Activated CD8-positive, alpha-beta memory T cell treated with anti-CD3 and anti-CD28 coated beads for 4 hours (primary cell): ENCODE results near the gene OR9A2.
"Not testable (repeated sequence)": the region's sequence is repeated elsewhere in the genome, so short reads cannot be mapped to it uniquely, and the experiment has no call there.

Experiments used
- DNase-seq, 2 donors: peaks; one replicate each; pipeline ENCODE4 v3.0.0-alpha.2; 2020; ENCODE audit warnings: low read depth in 2 of 2

OR9A2 gene

DNA sequence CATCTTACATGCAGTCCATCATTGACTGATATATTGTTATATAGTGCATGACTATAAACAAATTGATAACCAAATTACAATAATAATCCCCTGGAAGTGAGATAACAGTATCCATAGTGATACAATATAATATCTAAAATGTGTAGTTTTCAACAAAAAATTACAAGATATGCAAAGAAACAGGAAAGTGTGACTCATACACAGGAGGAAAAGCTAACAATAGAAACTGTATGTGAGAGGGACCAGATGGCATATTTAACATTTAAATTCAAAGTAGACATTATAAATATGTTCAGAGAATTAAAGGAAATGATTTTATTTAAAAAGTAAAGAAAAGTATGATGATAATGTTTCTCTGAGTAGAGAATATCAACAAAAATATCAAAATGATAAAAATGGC is 8.0 kb downstream of the OR9A2 start:
- no peak for DNase-seq

DNA sequence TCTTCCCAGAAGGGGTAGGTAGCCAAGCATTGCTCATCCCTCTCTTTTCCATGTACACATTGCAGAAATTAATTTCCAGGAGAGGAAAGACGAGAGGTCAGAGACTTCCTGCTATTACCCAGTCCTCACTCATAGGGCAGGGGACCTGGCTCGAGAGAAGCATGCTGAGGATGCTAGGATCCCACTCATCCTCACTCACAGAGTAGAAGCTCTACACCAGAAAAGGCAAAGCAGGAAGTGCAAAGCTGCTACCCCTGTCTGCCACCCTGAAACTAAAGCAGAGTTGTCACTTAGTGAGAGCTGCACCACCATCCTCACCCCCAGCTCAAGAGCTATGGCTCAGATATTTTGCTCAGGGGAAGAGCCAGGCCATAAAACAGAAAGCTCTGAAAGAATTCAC is 9.9 kb downstream of the OR9A2 start:
- no peak for DNase-seq

DNA sequence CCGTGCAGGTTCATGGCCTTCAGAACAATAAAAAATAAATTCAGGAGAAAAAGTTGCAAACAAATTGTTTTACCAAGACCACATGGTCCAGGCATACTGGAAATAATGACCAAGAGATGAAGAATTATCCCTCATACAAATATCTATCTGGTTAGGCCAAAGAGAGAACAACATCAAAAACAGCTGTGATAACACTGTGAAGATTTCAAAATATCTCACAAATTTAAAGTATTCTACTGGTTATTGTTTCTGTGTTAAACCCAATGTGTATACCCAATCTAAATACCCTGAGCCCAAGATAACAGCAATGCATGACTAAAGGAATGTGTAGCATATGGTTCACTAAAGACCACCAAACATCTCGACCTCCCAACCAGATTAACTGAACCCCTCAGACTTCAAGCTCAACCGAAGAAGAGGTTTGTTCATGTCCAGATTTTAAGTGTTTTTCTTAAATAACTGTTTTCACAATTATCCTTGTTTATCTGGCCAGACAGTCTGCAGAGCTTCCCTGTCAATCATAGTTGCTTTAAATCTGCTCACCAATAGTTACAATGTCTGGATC is 10.9 kb downstream of the OR9A2 start:
- DNase-seq = no peak

DNA sequence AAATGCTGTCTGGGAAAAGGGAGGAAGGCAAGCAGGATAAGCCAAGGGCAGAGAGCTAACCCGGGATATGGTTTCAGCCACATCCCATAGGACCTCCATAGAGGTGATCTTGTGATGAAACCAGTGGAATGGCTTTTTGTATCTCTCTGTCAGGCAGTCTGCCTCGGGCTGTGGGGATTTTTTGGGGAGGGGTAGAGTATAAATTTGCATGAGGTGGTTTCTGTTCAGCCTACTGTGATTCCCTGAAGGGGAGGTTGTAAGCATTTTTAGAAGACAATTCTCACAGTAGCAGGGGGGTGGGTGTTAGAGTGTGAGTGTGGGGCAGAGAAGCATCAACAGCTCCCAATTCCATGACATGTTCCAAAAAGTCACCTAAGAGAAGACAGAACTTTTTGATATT is 11.8 kb downstream of the OR9A2 start:
- DNase-seq = no peak

DNA sequence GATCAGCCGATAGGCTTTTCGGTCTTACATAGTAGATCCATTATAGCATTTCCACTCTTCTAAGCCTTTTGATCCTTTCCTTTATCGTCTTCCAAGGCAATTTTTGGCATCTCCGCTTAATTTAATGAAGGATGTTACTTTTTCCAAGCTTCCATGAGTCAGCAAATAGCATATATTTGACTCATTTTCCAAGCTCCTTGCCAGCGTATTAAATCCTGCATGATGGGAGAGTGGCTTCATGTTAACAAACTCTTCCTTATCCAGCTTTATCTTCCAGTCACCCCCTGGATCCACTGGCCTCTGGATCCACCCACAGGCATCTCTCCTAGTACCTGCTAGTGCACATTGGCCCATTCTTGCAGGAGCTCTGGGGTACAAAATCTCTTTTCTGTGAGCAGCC is 13.0 kb downstream of the OR9A2 start:
- DNase-seq = no peak

DNA sequence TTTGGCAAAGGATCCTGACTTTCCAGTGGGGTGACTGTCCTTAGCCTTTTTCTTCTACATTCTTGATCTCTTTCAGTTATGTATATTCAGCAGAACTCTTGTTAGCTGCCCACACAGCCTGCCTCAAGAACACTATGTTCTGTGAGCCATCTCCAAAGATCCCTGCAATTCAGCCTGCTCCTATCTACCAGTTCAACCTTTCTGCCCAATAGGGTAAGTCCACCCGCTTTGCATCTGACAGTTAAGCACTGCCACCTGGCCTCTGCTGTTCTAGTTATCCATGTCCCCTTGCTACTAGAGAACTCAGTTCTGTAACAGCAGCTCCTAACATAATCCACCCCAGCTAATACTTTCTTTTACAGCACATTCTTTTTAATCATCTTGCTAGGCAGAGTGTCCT is 13.5 kb downstream of the OR9A2 start:
- DNase-seq = no peak

DNA sequence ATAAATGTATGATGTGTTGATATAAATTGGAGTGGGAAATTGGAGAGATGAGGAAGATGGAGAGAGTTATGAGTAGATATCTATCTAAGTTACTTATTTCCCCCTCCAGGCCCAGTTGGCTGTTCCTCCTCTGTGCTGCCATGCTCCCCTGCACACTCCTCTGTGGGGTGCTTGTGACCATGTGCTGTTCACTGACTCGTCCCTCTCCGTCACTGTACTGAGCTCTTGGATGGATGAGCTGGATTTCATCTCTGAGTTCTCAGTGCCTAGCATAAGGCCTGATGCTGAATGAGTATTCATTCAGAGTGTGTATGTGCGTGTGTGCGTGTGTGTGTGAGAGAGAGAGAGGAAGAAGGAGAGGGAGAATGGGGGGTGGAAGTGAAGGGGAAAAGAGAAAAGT is 14.5 kb downstream of the OR9A2 start:
- DNase-seq = no peak

DNA sequence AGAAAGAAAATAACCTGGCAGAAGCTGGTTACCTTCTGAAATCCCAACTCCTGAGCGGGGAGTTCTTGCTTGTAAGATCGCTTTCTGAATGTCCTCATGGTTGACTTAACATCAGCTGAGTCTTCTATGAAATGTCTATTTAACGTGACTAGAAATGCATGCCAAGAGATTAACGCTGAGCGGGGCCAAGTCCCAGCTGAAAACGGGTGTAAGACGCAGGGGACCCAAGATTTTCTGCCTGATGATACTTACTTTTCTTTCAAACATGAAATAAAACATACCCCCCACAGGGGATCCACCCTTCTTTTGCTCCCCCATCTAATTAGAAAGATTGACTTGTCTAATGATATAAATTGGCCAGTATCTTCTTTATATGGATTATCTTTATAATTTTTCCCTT is 14.9 kb downstream of the OR9A2 start:
- no peak for DNase-seq

DNA sequence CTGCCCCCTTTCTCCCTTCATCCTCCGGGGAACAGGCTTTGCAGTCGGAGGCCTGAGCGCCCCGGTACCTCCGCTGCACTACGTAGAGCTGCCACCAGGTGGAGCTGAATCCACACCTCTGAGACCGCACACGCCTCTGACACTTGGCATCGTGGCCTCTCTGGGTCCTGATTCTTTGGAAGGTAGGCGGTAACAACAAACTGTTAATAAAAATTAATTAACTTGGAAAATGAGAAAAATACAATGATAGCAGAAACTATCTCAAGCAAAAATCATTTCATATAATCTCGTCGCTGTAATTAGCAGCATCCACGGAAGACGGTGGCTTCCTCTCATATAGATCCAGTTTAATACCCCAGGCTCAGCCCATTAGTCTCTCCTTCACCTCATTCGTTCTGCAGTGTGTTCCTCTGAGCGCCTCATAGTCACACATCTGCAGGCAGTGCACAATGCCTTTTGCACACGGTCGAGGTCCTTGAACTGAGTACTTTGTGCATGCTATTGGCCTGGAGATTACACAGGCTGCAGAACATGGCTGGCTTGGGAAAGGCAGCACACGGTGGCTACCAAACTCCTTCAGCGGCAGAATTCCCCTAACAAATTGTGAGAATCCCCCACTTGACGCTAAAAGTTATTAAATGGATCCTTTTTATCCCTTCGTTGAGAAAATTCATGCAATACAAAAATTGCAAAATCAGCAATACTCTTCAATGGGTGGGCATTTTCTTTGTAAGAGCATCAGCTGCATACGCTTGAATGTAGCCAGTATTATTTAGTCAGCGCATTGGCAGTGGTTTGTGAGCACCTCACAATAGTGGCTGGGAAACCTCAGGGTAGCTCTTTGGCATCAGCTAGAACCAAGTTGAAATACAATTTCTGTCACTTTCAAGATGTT is 18.7 kb downstream of the OR9A2 start:
- DNase-seq = peak; percentile 62 to 63

DNA sequence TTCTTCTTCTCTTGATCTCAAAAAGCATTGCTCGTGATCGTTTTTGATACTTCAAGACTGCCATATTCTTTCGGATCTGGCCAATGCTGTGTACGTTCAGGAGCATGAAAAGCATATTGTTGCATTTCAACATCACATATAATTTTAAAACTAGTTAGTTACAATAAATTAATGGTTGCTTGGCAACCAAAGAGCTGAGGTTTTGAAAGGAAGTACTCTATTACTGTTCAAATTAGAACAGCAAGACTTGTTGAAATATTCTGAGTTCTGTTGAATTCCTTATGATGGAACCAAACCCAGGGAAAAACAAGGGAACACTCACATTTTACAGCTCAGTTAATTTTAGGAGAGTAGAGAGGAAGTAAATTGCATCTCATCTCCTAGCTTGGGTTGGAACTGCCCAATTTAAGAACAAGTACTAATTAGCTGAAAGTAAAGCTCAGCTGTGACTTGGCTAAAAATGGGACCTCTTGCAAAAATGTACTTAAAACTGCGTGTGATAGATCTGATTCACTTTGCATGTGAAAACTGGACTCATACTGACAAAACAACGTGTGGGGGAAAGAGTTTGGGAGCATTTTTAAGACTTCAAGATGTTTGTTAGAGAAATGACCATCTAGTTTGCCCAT is 21.2 kb downstream of the OR9A2 start:
- no peak for DNase-seq

DNA sequence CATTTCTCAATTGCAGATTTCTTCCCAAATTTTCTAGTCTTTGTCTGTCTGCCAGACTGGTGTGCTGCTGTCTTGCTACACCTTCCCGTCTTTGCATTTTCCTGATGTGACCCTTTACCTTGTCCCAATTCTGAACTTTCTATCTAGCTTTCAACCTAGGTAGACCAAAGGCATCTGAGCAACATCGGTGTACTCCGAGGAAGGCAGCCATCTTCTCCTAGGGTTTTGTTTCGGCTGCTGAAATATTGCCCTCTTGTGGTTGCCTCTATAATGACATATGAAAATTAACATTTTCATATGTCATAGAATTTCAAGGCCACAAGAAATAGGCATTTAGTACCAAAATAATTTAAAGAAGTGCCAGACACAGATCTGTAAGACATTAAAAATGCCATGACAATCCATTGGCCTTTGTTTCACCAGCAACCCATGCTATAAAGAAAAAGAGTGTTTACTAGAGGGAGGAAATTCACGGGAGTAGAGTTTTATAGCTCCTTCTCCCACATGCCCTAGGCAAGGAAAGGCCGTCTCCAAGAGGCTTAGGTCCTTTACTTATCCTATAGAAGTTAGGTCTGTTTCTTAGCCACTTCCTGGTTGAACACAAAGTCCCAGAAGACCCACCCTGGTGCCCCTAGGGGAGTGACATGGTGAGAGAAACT is 23.4 kb downstream of the OR9A2 start:
- no peak for DNase-seq

DNA sequence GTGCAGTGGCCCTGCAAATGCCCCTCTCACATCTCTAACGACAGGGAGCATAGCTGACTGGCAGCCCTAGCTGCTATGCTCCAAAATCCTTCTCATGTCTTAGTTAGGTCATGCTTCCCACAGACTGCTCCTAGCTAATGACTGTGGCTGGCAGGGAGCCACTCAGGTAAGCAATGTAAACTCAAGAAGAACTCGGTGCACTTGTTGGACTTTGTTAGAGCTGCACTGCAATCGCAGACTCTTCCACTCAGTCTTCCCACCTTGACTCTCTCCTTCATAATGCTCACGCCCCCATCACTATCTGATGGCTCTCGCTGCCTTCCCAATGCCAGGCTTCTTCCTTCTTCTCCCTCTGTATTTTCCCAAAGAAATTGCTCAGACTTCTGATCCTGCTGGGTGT is 24.0 kb downstream of the OR9A2 start:
- no peak for DNase-seq

DNA sequence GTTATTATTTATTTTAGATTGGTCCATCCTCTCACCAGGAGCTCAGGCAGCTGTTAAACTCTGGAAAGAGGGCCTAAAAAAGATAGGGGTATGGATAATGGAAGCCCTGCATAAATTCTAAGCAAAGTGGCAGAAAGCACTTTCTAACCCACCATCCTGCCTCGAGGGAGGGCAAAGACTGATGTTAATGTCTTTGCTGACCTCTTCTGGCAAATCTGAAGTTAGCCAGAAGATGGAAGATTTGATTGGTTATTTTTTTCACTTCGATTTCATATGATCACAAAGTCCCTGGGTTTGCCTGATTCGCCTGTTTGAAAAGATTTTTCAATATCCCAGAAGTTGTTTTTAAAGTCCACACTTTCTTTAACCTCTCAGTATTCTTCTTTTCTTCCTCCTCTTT is 24.8 kb downstream of the OR9A2 start:
- DNase-seq = no peak

DNA sequence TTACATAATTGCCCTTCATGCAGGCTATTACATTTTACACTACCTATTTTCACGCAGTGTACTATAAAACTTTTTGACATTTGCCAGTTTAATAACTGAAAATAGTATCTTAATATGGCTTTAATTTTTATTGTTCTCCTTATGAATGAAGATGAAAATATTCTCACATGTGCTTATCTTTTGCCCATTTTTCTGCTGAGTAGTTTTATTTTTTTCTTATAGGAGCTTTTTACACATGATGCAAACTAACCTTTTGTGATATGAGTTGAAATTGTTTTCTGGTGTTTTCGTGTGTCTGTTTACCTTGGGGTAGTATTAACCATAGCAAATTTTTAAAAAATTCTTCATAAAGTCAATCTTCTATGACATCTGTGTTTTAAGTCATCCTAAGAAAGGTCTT is 26.3 kb downstream of the OR9A2 start:
- DNase-seq = no peak

DNA sequence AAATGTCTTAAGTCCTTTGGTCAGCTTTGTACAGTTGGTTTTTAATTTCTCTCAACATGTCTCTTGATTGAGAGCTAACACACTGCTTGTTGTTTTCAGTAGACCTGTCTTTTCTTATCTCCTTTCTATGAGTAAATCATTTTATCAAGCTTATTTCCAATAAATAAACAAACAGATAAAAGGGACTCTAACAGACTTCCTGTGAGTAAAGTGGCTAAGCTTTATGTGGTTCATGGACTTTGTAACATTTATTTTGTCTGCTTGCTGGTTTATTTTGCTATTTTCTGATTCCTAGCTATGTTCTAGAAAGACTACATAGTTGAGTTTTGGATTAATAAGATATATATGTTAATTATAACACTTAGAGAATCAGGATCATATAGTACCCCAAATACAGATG is 27.1 kb downstream of the OR9A2 start:
- no peak for DNase-seq

DNA sequence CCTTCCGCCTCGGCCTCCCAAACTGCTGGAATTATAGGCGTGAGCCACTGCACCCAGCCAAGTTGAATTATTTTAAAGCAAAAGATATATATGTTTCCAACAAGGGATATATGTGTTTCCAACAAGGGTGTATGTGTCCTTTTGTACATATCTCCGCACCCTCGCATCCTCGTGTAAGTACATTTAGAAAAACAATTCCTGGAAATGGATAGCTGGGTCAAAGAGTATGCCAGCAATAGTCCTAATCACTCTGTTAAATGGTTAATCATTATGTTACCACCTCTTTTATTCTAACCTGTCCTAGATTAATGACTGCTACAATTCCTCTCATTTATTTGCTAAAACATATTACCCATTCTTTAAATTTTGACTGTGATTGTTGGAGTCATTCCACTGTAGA is 28.0 kb downstream of the OR9A2 start:
- no peak for DNase-seq

DNA sequence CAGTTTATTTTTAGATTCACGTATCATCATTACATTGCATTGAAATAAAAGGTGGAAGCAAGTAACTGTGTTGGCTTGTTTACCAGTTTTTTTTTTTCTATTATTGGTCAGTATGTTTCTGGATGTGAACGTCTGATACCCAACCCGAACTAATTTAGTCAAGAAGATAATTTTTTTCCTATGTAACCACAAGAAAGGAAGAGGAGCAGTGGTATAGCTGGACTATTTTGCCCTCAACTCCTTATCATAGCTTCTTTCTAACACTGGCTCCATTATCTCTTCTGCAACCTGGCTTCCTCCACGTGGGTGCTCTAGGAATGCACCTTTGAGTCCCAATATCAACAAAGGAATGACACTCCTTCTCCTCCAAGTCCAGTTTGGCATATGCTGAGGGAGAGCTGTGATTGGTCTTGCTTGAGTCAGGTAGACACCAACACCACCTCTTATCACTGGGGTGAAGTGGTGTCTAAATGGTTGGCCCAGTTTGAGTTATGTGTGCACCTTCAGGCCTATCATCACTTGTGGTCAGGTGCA is 29.4 kb downstream of the OR9A2 start:
- DNase-seq = no peak

DNA sequence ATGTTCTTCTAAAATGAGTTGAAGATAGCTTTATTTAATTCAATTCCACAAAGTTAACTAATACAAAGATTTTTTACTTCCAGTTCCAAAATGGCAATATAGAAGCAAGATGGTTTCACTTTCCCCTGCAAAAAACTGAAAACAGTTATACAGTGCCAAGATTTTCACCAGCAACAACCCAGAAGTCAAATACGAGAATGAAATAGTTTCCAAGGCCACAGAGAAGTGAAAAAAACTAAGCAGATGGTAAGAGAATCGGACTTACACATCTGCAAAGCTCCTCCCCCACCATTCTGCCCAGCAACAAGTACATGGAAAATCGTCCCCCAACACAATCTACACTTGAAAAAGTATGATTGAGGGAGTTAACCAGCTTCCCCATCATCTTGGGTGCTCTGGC is 34.5 kb downstream of the OR9A2 start:
- DNase-seq = no peak

DNA sequence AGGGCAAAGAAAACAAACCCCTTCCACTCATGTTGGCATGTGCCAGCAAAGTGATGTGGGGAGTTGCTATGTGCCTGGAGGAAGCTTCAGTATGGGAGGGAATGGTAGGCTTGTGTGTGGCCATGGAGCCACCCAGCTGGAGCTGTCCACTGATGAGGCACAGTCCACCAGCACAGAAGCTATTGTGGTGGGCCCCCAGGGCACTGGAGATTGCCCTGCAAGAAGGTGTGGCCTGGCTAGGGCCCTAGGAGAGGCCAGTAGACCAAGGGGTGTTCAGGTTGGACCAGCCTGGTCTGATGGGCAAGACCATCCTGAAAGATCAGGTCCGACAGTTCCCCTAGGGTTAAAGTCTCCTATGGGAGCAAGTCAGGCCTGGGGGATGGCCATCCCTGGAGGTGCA is 42.6 kb downstream of the OR9A2 start:
- no peak for DNase-seq

DNA sequence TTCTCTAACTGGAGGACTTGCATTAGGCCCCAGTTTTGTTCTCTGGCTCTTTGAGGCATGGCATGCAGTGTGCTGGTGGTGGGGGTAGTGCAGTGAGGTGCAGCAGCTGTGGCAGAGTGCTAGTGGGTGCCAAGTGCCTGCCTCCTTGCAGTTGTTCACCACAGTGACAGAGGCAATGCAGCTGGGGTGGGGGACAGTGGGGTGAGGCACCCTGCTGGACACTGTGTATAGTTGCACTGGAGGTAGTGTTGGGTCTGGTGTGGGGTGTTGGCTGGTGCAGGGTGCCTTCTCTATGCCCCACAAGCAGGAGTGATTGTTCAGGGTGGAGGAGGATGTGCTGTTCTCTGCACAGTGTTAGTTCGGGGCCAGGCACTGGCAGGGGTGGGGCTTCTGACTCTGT is 43.1 kb downstream of the OR9A2 start:
- no peak for DNase-seq

DNA sequence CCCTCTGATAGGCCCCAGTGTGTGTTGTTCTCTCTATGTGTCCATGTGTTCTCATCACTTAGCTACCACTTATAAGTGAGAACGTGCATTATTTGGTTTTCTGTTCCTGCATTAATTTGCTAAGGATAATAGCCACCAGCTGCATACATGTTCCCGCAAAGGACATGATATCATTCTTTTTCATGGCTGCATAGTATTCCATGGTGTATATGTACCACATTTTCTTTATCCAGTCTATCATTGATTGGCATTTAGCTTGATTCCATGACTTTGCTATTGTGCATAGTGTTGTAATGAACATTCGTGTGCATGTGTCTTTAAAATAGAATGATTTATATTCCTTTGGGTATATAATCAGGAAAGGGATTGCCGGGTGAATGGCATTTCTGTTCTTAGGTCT is 48.5 kb downstream of the OR9A2 start:
- DNase-seq = not testable (repeated sequence)
